ENCODE measurements around the gene KCNS3.

DNA sequence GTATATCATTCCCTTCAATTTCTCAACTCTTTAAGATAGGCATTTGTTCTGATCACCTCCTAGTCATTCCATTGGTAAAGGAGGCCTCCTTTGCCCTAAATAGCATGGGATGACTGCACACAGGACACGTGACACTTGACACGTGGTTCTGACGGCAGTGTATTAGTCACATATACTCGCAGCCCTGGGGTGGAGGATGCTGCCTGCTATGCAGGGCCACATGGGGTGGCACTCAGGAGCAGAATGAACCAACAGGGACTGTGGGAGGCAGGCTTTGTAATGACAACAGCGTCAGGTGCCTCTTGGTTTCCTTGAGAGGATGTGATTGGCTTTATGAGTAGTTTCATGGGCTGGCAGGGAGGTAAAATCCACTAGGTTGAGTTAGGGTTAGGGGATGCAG, 9.3 kb upstream of the KCNS3 start:
- no peak for TF ChIP-seq CTCF (IDR thresholded peaks at IDR 0.05)
- TF ChIP-seq POLR2A (IDR thresholded peaks at IDR 0.05), result no peak

Measured in vagina (tissue), 2 donors.